GM12875 (cell line): Measurements from ENCODE around the gene KRTAP13-4.

Experiments
- H3K4me3 ChIP-seq: one replicate; pipeline ENCODE4 v1.5.1; 2011; ENCODE audit warnings: low read depth, low read length, control low read depth
- TF ChIP-seq, protein P1 (sequence below): IDR thresholded peaks from 2 replicates; pipeline ENCODE4 v1.5.1; 2011; ENCODE audit warnings: low read depth, mild to moderate bottlenecking, control low read depth, inconsistent platforms, low read length, moderate library complexity, borderline replicate concordance; ENCODE audit not compliant: insufficient read depth

KRTAP13-4 gene

GRCh38 chr21:30426731-30427130, 3.3 kb upstream of the KRTAP13-4 start:
- TF ChIP-seq, protein P1, sequence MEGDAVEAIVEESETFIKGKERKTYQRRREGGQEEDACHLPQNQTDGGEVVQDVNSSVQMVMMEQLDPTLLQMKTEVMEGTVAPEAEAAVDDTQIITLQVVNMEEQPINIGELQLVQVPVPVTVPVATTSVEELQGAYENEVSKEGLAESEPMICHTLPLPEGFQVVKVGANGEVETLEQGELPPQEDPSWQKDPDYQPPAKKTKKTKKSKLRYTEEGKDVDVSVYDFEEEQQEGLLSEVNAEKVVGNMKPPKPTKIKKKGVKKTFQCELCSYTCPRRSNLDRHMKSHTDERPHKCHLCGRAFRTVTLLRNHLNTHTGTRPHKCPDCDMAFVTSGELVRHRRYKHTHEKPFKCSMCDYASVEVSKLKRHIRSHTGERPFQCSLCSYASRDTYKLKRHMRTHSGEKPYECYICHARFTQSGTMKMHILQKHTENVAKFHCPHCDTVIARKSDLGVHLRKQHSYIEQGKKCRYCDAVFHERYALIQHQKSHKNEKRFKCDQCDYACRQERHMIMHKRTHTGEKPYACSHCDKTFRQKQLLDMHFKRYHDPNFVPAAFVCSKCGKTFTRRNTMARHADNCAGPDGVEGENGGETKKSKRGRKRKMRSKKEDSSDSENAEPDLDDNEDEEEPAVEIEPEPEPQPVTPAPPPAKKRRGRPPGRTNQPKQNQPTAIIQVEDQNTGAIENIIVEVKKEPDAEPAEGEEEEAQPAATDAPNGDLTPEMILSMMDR = no peak
- no peak overlapping the region for H3K4me3 ChIP-seq

DNA sequence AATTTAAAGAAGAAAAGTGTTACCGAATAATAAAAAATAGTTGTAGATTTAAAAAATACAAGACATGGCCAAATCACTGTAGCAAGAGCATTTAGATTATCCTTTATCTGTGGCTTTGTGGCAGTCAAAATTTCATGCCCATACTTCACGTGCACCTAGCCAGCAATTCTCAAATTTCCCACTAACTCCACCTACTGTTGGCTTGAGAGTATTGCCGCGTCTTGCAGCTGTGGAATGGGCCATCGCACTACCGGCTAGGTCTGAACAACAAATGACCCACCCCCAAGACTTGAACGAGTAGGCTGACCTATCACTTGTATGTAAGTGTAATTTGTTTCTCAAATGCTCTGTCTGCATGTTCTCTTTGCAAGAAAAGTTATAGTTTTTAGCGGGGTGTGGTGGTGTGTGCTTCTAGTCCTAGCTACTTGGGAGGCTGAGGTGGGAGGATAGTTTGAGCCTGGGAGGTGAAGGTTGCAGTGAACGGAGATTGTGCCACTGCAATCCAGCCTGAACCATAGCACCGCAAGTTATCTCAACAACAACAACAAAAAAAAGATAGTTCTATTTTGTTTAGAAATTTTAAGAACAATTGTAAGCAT, 4.1 kb downstream of the KRTAP13-4 start:
- TF ChIP-seq, protein P1 = peak; percentile 34; the same call in 1 of the 2 replicates
- no peak overlapping the region for H3K4me3 ChIP-seq

DNA sequence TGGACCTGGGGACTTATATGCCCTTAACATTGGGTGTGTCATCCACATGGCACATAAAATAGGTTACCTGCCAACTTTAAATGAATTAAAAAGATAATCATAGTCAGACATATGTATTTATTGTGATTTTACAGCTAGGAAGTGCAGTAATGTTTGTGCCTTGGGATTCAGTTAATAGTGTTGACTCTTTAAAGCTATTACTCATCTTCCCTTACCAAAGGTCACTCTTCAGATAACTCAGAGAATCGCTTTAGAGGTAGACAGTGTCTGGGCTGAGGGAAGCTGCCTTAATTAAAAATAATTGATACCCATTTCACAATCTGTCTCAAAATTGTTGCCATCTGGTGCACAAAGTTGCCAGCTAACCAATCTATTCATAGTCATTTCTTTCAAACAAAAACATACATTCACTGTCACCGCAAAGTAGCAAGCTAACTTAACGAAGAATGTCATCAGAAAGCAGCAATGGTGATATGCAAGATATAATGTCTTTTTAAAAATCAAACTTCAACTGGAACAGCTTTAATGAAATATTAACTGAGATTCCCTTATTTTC, 7.1 kb downstream of the KRTAP13-4 start:
- TF ChIP-seq, protein P1 = no peak
- H3K4me3 ChIP-seq = no peak overlapping the region

DNA sequence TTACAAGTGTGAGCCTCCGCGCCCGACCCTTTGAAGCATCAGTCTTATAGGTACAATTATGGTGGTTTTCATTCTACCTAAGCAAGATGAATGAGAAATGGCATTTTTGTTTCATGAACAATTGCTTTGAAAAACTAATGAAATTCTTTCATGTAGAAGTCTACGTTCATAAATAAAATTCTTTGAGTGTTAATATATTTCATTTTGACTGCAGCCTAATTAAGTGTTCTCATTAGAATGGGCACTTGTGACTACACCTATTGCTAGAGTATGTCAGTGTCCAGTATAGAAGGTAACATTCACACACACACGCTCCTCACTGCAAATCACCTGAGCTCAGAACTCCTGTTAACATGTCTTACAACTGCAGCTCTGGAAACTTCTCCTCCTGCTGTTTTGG, 10.0 kb downstream of the KRTAP13-4 start, which contains the start of gene KRTAP15-1:
Gene KRTAP15-1 (plus strand): TSS at position 301 of the 400 bp plus-strand sequence. CDS start 53 bp downstream, at position 354.
- no peak within 1 kb of the TSS for H3K4me3 ChIP-seq
- TF ChIP-seq, protein P1 = no peak

GRCh38 chr21:30443226-30443625, 13.2 kb downstream of the KRTAP13-4 start:
- H3K4me3 ChIP-seq = no peak overlapping the region
- TF ChIP-seq, protein P1 = no peak

- no peak overlapping the region for H3K4me3 ChIP-seq
- TF ChIP-seq, protein P1 = no peak
These were observed 14.2 kb downstream of the KRTAP13-4 start for GRCh38 chr21:30444204-30444603.

DNA sequence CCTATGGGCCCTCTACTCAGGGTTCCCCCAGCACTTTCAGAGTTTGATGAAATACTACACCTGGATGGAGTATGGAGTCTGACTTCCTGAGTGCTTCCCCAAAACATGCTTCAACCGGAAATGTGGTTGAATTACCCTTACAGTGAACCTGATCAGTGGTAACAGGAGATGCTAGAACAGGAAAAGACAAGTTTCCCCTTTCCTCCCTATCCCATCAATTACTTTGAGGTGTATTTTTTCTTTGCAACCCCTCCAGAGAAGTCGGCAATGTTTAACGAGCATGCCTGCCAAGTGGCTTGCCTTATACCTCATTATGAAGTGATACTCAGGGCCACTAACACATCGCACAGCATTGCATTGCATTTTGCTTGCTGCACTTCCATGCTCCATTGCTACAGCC, 17.0 kb downstream of the KRTAP13-4 start:
- TF ChIP-seq, protein P1 = no peak
- H3K4me3 ChIP-seq = no peak overlapping the region
